ENCODE results near the gene NEMP2.

DNA sequence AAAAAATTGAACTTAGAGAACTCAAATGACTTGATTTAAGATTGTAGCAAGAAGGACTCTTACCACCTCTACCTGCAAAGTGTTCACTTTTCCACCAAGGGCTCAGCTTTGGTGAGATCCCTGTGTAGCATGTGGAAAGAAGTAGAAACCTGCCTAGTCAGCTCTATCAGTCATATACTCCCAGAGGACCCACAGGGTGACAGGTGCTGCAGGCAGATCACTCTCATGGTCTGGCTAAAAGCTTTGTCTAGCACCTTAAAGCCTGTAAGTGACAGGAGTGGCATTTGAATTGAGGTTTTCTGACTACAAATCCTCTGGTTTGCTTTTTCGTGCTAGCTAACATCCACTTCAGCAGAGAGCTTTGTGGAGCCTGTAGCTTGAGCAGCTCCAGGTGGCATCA lies 18.7 kb upstream of the NEMP2 start:
- TF ChIP-seq POLR2A (IDR thresholded peaks at IDR 0.05; ENCODE audit: low read depth, low read length): no peak
- TF ChIP-seq POLR2AphosphoS5 (IDR thresholded peaks at IDR 0.05; ENCODE audit: low read depth, low read length): no peak
- TF ChIP-seq TAF1 (IDR thresholded peaks at IDR 0.05; ENCODE audit: borderline replicate concordance, low read depth, low read length): no peak
